ENCODE data around the gene FAAH.

Gene FAAH

GRCh38 chr1:46423574-46424240 is 29.6 kb downstream of the FAAH start:
- no peak for DNase-seq

GRCh38 chr1:46424730-46425129 is 30.6 kb downstream of the FAAH start:
- no peak for DNase-seq

GRCh38 chr1:46425726-46426125 is 31.6 kb downstream of the FAAH start:
- no peak for DNase-seq

GRCh38 chr1:46427541-46427940 is 33.4 kb downstream of the FAAH start:
- no peak for DNase-seq

- no peak for DNase-seq
Observed at GRCh38 chr1:46429436-46429835, 35.3 kb downstream of the FAAH start.

- no peak for DNase-seq
Observed at GRCh38 chr1:46431695-46432094, 37.6 kb downstream of the FAAH start.

GRCh38 chr1:46432781-46433327 is 38.7 kb downstream of the FAAH start:
- DNase-seq: no peak

- DNase-seq: no peak
Observed at GRCh38 chr1:46434358-46434757, 40.2 kb downstream of the FAAH start.

- DNase-seq: no peak
Observed at GRCh38 chr1:46436844-46437243, 42.7 kb downstream of the FAAH start.

- DNase-seq: no peak
Observed at GRCh38 chr1:46437723-46438122, 43.6 kb downstream of the FAAH start.

GRCh38 chr1:46438346-46438745 is 44.2 kb downstream of the FAAH start:
- DNase-seq: no peak

GRCh38 chr1:46440478-46440877 is 46.4 kb downstream of the FAAH start:
- no peak for DNase-seq

GRCh38 chr1:46442317-46443161 is 48.4 kb downstream of the FAAH start:
- DNase-seq: peak; percentile 66

- no peak for DNase-seq
Observed at GRCh38 chr1:46444466-46444865, 50.3 kb downstream of the FAAH start.

GRCh38 chr1:46445773-46446256 is 51.7 kb downstream of the FAAH start:
- DNase-seq: no peak

- peak; percentile 75 for DNase-seq
Observed at GRCh38 chr1:46446646-46447498, 52.8 kb downstream of the FAAH start.

- no peak for DNase-seq
Observed at GRCh38 chr1:46447499-46448108, 53.5 kb downstream of the FAAH start.

- DNase-seq: no peak
Observed at GRCh38 chr1:46448109-46448911, 54.2 kb downstream of the FAAH start.

- no peak for DNase-seq
Observed at GRCh38 chr1:46449223-46450159, 55.4 kb downstream of the FAAH start.

GRCh38 chr1:46450160-46450517 is 56.0 kb downstream of the FAAH start:
- DNase-seq: no peak
